Neural progenitor cell (in vitro differentiated cells): Measurements from ENCODE around the gene SCGB2A2.

Experiments used
- EZH2 ChIP-seq: fragments of 200-600 bp; sonication (generic); IDR thresholded peaks from 2 replicates; pipeline ENCODE4 v1.6.1; 2017; ENCODE audit warnings: antibody characterized with exemption, mild to moderate bottlenecking, moderate library complexity
- TF ChIP-seq, protein P1 (sequence below): fragments of 200-600 bp; sonication (generic); IDR thresholded peaks from 2 replicates; pipeline ENCODE4 v1.5.1; 2017; ENCODE audit warnings: antibody characterized with exemption, mild to moderate bottlenecking

DNA sequence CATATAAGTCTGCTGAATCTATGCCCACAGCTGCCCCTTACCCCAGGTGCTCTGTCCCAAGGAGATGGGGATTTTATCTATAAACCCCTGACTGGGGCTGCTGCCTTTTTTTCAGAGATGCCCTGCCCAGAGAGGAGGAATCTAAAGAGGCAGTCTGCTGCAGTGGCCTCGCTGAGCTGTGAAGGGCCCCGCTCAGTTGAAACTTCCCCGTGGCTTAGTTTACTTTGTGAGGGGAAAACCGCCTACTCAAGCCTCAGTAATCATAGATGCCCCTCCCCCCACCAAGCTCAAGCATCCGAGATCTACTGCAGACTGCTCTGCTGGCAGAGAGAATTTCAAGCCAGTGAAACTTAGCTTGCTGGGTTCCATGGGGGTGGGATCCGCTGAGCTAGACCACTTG is 36.3 kb downstream of the SCGB2A2 start:
- TF ChIP-seq, protein P1, sequence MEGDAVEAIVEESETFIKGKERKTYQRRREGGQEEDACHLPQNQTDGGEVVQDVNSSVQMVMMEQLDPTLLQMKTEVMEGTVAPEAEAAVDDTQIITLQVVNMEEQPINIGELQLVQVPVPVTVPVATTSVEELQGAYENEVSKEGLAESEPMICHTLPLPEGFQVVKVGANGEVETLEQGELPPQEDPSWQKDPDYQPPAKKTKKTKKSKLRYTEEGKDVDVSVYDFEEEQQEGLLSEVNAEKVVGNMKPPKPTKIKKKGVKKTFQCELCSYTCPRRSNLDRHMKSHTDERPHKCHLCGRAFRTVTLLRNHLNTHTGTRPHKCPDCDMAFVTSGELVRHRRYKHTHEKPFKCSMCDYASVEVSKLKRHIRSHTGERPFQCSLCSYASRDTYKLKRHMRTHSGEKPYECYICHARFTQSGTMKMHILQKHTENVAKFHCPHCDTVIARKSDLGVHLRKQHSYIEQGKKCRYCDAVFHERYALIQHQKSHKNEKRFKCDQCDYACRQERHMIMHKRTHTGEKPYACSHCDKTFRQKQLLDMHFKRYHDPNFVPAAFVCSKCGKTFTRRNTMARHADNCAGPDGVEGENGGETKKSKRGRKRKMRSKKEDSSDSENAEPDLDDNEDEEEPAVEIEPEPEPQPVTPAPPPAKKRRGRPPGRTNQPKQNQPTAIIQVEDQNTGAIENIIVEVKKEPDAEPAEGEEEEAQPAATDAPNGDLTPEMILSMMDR = no peak
- TF ChIP-seq EZH2 = no peak
